HG03045 (cell line): ENCODE measurements around the gene PFDN1.

Experiments
- ATAC-seq: cut with Tn5 transposase; IDR thresholded peaks from one replicate; pipeline ENCODE4 v1.9.1; 2021; ENCODE audit warnings: mild to moderate bottlenecking, moderate library complexity; ENCODE audit not compliant: unreplicated experiment

Gene PFDN1

DNA sequence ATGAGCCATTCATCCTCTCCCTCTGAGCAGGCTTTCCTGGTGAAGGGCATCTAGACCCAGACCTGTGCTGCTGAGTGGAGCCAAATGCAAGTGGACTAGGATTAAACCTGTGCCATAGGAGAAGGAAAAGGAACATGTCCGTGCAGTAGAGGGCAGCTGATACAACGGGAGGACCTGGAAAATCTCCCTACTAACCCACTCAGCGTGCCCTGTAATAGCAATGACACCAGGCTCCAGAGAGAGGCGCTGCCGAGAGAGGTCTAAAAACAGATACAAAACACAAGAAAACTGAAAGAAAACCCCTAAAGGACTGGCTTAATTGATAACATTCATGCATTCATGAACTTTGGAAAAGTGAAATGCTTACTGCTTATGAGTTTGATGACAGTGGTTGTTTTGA, 60.8 kb downstream of the PFDN1 start:
- no peak for ATAC-seq

DNA sequence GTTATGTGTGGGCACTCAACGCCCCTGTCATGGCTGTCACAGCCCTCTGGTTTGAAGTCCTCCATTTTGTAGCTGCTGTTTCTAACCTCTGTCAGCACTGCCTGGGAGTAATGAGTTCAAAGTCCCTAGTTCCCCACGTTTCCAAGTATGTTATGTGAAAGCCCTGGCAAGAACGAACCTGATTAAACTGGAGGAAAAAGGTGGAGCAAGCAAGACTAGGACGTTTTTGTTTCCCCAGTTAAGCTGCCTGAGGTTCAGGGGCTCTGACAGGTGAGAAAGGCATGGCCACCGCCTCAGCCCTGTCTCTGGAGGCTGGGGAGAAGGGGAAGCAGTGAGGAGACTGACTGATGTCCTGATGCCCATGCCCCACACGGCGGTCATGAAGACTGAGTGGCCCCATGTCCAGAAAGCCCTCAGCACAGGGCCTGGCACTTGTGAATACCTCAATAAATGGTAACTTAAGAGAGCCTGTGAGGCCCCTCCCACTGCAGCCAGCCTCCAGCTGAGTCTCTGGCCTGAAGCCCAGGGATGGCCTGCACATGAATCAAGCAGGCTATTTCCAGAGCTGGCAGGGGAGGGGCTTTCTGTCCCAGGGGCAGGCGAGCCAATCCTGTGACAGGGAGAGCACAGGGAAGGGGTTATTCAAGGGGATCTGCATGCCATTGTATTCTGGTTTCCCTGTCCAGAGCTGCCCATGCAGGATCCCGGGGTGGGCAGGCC, 61.8 kb downstream of the PFDN1 start:
- no peak for ATAC-seq

DNA sequence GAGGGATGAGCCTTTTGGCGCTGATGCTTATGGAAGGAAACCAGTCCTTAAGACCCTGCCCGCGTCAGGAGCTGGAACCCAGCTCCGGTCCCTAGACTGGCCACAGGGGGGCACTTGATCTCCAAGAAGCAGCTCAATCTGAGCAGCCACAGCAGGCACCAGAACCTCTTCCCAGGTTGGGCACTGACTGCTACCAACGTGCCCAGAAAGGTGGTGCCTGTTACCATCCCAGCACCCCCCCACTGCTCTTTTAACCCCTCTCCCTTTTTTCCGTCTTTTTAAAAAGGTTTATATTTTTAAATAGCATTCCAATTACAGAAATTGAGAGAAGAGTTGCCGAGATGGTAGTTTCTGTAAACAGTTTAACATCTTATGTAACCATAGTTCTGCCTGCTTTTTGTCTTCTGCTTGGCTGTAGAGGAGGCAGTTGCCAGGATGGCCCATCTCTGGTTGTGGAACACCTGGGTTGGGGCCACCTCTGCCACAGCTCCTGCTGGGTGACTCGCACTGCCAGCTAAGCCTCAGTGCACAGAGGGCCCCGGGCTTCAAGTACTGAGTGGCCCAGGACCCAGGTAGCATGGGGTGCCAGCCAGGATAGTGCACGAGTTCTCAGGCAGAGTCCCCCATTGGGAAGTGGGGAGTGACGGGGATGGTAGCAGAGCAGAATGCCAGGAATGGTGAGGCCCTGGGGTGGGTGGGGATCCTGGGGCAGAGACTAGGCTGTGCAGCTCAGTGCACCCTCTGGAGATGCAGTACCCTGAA, 62.8 kb downstream of the PFDN1 start:
- ATAC-seq, result no peak

DNA sequence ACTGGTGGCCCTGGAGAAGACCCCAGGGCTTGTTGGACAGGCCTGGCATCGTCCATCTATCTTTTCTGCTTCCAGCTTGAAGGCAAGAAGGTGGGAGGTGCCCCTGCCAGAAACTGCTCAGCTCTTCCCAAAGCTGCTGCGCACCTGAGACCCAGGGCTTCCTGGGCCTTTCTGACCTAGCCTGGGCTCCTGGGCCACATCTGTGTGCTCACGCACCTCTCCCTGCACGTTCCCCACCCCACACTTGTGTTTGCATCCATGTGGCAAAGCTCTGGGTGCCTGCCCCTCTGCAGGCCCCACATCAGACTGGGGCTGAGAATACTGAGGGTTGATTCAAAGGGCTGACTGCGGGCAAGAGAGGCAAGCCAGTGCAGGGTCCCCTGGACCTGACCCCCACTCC, 63.4 kb downstream of the PFDN1 start:
- ATAC-seq, result no peak

DNA sequence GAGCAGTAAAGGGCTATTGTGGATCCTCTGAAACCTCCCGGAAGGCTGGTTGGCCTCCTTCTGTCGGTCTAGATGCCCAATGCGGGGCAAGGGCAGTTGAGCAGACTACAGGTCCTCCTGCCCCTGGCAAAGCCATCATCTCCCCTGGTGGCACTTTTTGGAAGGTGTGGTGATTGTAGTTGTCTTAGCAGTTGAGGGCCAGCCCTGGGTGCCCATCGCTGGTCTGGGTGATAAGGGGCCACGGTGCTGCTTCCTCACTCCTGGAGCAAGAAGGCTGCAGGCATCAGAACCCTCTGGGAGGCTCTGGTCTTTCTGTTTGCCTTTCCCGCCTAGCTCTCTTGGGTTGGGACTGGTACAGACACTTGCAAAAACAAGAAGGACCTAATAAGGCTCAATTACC, 64.1 kb downstream of the PFDN1 start:
- no peak for ATAC-seq

DNA sequence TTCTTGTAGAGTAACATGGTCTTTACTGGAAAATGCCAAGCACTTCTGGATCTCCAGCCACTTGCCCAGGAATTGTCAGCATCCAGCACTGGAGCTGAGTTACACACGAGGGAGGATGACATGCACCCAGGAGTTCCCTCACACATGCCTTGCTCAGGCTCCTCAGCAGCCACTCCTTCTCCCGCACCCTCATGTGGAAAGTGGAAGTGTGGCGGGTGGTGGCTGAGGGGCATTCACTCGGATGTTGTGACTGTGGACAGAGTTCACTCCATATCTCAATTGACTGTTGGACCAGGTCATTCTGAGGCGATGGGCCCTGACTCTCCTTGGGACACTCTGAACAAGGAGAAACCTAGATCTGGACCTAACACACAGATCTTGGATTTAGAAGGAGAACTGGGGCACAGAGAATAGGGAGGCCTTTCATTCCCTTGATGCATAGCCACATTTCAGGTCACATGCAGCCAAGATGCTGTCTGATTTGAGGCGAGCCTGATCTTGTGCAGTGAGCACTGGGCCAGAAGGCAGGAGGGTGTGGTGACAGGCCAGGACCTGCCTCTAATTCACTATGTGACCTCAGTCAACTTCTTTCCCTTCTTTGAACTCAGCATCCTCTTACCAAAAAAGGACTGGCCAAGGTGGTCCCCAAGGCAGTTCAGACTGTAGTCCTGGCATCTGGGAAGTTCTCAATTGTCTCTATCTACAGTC, 65.9 kb downstream of the PFDN1 start:
- ATAC-seq, result no peak

DNA sequence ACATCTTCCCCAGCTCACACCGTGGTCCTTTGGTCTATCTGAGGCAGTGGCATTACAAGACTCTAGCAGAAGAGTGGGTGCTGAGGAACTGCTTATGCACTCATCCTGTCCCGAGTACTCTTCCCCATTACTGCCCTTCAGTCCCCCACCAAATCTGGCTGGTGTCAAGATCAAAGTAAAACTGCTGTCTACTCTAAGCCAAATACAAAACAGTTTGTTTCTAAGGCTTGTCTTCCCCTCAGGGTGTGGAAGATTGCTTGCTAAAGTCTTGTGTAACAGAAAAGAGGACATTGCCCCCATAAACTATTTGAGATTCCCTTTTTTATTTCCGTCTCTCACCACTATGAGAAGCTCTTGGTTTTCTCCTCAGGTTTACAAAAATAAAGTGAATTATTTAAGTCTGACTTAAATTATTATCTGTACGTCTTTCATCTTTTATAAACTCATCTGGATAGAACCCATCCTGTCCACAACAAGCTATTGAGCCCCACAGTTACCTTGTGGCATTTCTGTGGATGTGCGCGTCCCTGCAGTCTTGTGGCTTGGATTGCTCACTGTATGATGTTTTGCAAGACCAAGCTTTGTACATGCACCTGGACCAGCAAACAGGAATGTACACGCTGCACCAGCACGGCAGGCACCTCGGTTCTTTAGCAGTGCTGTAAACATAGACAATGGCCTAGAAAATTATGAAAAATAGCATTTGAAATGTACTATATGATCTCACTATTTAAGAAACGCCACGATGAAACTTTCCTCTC, 66.9 kb downstream of the PFDN1 start:
- no peak for ATAC-seq

DNA sequence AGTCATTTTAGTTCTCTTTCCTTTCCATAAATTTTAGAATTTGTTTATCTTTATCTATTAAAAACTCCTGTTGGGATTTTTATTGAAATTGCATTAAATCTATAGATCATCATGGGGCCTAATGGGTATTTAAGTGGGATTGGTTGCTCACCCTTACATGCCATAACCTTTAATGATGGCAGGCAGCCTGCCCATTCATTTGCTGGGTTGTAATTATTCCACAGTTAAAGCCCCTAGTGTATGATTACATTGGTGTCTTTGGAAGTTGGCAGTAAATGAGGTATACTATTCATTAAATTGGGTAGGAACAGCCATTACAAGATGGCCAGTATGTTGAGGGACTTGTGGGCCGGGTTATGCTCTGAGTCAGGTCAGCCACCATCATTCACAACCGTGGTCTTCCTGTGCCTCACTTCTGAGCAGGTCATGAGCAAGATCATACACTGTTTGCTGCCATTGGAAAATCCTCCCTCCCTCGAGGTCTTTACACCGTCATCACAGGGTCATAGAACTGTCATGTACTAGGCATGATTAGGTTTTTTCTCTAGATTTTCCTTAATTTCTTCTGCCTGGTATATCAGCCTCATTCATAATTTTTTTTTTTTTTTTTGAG, 68.4 kb downstream of the PFDN1 start:
- no peak for ATAC-seq

DNA sequence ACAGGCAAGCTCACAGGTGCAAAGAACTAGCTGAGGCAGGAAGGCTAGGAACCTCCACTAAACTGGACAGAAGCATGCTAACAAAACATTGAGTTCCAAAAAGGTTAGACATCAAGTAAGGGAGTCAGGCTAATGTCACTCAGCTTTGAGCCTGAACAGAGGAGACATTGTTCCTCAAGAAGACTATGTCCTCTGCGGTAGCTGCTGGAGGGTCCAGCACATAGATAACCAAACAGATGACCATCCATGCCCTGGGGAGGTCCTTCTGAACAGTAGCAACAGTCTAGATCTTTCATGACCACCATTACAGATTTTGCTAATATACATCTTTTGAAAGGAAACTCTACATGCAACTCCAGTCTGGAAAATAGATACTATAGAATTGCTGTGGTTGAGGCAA, 70.2 kb downstream of the PFDN1 start:
- ATAC-seq, result no peak

DNA sequence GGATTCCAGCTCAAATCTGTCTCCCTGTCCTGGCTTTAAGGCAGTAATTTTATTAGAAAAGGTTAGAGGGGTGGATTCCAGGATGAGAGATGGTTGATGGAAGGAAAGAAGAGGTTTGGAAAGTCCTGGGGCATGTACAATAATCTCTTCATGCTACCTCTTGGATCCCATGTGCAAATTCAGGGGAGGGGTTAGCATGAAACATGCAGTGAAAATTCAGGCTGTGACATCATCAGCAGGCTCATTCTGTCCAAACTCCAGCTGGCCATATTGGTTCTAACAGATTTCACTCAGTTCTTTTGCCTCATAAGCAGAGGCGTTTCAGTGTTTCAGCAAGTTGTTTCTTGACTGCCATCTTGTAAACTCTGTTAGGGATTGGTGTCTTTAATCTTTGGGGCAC, 72.5 kb downstream of the PFDN1 start:
- ATAC-seq, result no peak

DNA sequence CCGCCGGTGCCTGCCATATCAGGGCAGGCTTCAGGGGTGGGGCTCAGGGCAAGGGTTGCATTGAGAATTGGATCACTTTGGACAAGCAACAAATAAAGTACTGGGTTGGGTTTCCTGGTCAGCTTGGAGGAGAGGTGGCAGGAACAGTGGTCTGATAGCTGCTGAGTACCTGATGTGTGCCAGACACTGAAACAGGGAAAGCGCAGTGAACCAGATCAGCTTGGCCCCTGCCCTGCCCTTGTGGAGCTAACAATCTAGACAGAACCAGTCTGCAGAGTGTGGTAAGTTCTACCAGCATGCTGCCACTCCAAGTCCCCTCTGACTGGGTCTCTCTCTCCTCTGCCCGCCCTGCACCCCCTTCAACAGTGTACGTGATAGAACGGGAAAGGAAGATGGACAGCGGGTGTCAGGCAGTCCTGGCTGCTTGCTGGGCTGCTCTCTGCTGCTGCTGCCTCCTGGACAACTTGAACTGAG, 74.5 kb downstream of the PFDN1 start:
- ATAC-seq, result no peak

DNA sequence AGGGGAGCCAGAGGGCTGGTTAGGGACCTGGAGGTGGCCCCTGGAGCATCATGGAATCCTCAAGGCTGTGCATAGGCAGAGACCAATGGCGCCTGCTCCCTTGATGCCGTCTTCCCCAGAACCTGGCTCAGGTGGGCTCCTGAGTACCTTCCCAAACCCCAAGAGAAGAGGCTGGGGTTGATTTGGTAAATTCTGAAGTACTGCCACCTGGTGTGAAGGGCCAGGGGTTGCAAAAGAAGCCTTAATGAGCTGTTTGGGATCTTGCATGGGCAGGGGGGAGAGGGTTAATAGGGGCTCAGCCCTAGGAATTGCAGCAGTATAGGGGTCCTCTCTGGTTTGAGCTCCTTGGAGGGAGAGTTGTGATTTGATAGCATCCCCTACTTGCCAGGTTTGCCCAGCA, 75.9 kb downstream of the PFDN1 start:
- no peak for ATAC-seq

DNA sequence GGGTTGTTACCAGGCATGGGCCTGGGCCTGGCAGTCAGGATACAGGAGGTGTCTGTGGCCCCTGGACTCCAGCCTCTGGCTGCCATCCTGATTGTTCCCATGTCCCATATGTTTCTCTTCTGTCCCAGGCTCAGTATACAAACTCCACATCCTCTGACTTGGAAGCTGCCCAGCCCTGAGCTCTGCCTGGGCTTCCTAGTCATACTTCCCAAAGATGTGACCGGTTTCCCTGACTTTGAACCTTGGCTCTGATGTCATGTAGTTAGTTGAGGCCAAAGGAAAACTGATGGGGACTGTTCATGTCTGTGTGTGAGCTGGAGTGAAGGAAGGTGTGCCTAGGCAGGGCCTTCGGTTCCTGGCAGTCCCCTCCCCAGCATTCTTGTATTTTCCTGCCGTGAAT, 77.5 kb downstream of the PFDN1 start:
- ATAC-seq, result no peak

DNA sequence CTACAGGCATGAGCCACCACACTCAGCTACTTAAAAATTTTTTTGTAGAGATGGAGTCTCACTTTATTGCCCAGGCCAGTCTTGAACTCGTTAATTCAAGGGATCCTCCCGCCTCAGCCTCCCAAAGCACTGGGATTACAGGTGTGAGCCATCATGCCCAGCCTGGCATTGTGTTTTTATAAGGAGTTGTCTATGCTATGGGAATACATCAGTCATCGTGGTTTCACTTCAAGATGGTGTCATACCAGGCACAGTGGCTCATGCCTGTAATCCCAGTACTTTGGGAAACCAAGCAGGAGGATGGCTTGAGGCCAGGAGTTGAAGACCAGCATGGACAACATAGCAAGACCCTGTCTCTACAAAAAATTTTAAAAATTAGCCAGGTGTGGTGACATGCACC, 78.2 kb downstream of the PFDN1 start:
- no peak for ATAC-seq

DNA sequence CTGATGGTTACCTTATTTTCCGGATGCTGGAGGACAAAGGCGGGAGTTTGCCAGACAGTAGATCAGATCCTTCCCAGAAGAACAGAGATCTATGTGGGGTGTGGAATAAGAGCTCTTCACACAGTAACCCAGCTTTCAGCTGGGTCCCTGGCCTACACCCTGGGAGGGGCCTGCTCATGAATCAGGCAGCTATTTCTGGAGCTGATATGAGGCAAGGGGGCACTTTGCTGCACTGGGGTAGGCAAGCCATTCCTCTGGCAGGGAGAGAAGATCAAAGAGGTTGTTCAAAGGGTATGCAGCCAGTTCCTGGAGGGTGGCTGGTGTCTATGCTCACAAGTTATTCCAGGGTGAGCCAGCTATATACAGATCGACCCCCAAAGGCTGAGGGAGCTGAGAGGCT, 79.3 kb downstream of the PFDN1 start:
- ATAC-seq, result no peak

DNA sequence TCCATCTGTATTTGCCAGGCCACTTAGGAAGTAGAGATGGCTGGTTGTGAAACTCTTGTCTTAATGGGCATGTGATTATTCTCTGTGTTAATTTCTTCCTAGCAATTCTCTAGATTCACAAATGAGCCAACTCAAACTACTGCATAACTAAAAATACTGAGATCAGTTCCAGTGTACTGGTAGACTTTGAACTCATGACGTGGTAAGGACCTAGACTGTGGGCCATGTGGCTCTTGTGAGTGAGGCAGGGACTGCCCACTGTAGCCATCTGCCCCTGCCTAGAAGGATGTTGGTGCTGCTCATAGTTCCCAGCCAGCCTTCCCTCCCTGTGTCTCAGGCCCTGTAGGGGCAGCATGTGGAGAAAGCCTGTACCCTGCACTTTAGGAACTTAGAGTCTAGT, 80.5 kb downstream of the PFDN1 start:
- ATAC-seq, result no peak

DNA sequence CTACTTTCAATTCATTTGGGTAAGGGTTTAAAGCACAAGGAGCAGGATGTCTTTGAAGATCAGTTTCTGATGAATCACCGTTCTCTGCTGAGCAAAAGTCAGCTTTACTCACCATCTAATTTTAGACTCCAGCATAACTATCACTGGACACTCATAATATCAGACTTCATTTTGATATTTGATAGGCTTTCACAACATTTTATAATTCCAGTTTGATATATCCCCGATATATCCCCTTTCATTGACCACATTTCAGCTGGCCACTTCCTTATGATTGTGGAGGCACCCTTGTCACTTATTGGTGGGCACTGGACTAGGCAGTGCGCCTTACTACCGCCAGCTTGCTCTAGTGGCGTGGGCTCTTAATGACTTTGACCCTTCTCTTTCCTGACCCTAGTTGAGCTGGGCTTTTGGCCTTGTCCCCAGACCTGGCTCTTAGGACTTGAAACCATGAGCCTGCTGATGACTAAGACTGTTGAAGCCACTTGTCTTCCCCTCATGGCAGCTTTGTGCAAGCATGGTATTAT, 81.1 kb downstream of the PFDN1 start:
- no peak for ATAC-seq

DNA sequence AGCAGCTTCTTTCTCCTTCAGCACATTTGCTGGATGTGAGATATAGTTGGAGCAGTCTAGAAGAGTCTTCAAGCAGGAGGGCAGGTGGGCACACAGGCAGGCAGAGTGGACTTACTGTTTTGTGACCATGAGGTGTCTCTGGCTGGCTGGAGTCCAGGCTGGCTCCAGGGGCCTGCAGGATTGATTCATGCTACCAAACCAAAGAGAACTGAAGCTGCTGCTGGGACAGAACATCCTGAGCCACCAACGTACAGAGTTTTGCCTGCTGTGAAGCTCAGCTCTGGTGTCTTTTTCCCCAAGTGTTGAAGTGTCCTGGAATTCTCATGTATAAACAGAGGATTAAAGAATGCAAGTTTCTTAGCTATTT, 82.2 kb downstream of the PFDN1 start:
- no peak for ATAC-seq

DNA sequence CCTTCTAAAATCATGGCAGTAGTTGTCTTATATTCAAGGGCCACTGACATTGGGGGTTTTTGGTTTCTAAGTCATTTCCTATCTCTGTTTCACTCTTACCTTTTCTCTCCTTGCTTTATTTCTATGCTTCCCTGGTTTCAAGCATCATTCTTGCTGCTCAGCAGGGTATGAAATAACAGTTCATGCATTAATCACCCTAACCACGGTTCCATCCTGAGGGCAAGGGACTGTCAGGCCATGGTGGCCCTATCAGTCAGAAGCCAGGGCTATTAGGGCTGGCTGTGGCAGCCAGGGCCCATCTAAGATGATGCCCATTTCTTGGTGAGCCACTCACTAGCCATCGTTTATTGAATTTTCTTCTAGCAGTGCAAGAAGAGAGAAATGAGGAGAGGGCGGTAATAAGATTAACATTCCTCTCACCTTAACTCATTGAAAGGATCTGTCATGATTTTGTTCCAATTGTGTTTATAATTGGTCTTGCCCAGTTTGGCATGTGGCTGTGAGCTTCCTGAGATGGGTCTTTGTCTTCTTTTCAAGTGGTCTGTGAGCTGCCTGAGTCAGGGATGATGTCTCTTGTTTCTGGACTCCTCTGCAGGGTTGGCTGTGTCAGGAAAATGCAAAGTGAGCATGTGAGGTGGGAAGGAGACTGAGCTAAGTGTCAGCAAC, 82.7 kb downstream of the PFDN1 start:
- no peak for ATAC-seq
